Measurements from ENCODE around the gene RFTN1.

RFTN1 gene

DNA sequence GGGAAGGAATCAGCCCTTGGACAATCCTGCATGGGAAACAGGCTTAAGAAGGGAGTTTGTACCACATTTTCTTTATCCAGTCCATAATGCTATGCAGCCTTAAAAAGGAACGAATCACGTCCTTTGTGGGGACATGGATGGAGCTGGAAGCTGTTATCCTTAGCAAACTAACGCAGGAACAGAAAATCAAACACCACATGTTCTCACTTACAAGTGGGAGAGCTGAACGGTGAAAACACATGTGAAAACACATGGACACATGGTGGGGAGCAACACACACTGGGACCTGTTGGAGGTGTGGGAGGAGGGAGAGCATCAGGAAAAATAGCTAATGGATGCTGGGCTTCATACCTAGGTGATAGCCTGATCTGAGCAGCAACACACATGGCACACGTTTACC, 178.2 kb downstream of the RFTN1 start:
- no peak for DNase-seq (ENCODE audit: low read depth in 1 of 2, low spot score in 1 of 2)

DNA sequence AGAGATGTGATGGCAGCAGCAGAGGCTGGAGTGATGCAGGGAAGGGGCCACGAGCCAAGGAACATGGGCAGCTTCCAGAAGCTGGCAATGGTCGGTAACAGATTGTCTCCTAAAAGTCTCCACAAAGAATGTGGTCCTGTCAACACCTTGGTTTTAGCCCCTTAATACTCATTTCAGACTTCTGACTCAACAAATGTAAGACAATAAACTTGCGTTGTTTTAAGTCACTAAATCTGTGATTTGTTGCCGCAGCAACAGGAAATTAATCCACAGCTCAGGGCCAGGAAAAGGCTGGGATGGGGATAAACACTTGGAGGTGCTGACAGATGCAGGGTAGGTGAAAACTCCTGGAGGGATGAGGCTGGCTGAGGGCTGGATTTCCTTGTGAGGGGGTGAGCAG, 178.6 kb downstream of the RFTN1 start:
- DNase-seq (ENCODE audit: low read depth in 1 of 2, low spot score in 1 of 2): no peak

DNA sequence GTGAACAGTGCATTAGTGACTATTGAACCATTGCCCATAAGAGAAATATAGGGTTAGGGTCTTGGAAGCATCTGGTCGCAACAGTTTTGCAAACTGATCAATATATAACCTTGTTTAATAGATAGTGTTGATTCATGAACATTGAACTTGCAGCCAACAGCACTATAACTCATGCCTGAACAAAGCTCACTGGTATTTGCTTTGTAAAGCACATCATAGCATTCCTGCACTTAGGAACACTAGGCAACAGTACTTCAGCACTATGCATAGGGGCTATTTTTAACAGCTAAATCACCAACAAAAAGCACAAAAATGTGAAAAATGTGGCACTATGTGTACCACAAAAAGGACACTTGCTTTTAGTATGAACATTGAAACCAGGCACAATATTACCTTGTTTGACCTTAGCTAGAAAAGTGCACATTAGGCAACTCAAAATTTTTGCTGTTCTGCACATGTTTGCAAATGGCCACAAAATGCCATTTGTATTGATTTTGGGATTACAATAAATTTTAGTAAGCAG, 180.5 kb downstream of the RFTN1 start:
- DNase-seq (ENCODE audit: low read depth in 1 of 2, low spot score in 1 of 2): no peak

DNA sequence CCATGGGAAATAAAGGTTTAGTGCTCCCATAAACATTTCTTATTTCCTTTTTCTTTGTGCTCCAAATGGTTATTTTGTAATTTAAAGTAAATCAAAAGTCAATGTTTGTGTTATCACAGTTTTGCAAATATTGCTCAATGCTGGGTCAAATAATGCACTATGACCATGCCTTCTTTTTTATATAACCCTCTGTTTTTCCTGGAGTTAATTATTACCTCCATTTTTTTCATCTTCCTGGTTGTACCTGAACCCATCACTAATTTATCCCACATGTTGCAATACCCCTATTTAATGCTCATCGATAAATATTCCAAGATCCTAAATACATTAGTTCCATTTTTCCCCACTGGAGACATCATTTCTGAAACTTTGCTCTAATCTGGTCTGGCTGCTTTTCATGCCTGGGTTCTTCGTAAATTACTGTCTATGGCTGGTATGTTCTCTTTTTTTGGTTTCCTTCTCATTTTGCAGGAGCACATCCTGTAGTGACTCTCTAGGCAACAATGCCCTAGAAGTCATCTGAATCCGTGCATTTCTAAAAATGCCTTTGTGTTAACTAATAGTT, 182.1 kb downstream of the RFTN1 start:
- DNase-seq (ENCODE audit: low read depth in 1 of 2, low spot score in 1 of 2): no peak

DNA sequence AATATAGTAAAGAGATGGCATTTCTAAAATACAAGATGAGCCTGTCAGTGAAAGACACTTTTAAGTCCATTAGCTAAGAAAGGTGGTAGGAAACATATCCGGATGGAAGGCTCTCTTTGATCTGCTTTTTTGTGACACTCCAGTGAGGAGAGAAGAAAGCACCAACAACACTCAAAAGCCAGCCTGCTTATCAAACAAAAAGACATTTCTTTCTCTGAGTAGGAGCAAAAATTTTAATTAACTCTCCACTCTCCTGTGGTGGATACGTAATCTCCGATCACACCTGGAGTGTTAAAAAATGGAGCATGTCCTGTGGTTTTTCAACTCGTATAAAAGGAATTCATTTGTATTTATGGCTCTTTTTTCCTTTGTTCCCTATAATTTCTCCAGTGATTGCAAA, 183.1 kb downstream of the RFTN1 start:
- no peak for DNase-seq (ENCODE audit: low read depth in 1 of 2, low spot score in 1 of 2)

DNA sequence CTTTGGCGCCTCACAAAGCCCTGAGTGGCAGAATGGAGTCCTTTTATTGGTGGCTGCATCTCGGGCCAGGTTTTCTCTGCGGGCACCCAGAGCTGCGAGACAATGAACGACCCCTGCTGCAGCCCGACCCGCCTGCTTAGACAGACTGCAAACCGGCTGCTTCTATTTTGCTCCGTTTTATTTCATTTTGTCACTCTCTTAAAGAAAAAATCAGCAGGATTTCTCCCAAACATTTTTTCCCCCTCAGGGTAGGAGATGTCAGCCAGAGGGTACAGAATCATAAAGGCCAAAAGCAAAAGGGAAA, 183.7 kb downstream of the RFTN1 start:
- no peak for DNase-seq (ENCODE audit: low read depth in 1 of 2, low spot score in 1 of 2)

DNA sequence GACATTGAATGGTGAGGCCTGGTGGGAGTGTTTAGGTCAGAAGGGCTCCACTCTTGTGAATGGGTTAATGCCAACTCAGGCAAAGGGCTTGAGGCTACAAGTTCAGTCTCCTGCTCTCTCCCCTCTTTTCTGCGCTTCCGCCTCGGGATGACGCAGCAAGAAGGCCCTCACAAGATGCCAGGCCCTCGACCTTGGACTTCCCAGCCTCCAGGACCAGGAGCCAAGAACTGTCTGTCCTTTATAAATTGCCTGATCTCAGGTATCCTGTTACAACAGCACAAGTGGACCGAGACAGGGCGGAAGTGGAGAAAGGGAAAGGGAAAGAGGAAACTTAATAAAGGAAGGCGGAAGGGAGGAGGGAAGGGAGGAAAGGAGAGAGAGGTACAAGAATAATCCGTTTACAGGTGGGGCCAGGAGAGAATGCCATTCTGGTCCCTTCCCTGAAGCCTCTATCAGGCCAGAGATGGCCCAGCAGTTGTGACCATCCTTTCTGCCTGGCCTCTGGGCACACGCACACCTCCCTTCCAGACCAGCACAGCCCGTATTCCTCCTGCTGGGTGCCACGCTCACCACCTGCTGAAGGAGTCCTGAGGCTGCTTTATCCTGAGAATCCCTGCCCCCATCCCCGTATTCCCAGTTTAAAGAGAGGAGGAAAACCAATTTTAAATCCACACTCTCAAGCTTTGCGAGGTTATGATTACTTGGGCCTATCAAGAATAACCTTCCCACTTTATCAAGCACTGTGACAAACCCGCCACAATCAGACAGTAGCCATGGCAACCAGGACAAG, 184.3 kb downstream of the RFTN1 start:
- no peak for DNase-seq (ENCODE audit: low read depth in 1 of 2, low spot score in 1 of 2)

DNA sequence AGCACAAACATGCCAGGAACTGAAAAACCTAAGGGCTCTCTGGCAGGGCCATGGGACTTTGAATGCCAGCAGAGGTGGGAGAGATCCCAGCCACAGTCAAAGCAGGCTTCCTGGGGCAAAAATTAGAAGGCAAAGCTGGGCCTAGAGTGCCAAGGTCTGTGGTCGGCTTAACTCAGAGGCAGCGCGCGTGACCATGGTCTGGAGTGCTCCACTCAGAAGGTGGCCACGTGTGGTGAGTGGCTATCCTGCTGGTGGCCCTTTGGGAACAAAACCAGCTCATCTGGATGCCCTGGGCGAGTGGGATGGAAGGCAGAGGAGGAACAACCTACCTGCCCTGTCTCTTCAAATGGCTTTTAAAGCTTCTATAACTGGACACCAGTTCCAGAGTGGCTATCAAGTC, 185.4 kb downstream of the RFTN1 start:
- DNase-seq (ENCODE audit: low read depth in 1 of 2, low spot score in 1 of 2): no peak

DNA sequence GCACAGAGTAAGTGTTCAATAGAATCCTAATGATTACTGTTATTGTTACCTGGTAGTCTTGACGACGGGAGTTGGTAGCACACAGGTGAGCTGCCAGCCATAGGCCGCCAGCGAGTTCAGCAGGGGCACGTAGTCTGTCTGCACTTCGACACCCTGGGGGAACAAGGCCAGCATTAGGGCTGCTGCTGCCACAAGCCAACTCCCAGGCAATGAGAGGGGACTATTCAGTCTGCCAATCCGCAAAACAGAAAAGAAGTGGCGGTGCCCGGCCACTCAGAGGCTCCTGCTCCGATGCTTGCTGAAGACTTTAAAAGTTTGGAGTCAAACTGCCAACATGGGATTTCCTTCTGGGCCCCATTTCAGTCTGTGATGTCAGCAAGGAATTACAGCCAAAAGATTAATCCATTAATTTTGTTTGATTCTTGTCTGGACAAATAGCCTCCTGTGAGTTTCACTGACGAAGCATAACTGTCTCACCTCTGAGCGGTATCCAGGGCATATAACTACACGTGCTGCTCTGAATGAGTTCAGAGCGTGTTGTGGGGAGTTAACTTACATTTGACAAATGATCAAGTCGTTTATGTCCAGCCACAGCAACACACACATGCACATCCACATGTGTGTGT, 186.7 kb downstream of the RFTN1 start:
- DNase-seq (ENCODE audit: low read depth in 1 of 2, low spot score in 1 of 2): no peak

DNA sequence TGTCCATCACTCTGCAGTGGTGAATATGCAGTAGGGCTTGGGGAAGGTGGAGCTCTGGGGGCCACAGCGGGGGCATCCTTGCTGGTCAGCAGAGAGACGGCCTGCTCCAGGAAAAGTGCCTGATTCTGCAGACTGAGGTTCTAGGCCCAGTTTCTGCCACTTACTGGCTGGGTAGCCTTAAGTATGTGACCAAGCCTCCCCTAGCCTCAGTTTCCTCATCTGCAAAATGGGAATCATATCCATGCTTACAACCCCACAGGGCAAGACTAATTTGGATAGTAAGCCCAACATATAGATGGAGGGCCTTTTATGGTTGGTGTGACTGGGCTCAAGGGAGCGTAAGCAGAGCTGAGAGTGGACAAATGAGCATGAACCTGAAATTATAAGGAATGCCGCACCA, 187.6 kb downstream of the RFTN1 start:
- DNase-seq (ENCODE audit: low read depth in 1 of 2, low spot score in 1 of 2): no peak

DNA sequence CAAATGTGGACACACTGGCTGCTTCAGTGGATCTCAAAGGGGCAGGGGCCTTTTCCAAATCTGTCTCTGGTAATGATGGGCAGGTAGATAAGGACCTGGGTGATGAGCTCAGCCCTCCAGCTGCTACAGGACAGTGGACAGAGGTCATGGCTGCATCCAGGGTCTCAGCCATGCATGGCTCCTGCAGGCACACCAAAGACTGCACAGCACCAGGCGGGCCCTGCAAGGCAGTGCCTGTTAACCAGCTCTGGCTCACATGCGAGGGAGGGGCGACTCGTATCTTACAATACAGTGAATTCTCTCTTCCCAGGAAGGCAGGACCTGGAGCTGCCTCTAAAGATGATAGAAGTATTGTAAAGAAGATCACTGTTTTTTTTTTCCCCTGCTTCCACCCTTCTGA, 189.8 kb downstream of the RFTN1 start:
- no peak for DNase-seq (ENCODE audit: low read depth in 1 of 2, low spot score in 1 of 2)

DNA sequence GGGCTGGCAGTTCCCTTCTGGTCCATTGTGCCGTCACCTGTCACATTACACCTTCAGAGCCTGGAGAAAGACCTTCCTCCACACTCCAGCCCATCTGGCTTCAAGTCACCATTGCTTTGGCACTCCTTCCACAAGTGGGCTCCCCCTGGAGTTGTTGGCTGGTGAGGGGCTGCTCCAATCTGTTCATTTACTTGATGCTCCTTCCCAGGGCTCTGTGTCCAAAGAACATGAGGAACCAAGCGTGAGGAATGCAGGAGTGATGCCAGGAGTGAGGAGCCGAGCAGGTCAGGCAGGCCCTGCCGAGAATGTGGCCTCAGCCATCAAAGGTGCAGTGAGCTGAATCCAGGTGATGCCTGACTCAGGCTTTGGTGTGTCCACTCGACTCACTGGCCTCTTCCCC, 191.3 kb downstream of the RFTN1 start:
- no peak for DNase-seq (ENCODE audit: low read depth in 1 of 2, low spot score in 1 of 2)

DNA sequence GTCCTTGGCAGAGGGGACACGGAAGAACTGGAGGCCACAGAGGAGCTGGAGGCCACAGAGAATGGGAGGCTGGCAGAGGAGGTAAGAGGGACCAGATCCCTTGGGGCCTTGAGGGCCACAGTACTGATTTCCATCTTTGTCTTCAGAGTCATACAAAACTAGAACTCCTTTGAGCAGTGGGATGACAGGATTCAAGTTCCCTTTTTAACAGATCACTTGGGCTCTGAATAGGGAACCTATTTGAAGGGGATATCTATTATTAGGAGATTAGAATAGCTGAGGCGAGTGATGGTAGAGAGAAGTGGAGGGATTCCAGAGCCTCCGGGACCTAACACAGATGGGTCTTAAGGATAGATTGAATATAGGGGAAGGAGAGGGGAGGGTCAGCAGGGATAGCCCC, 192.8 kb downstream of the RFTN1 start:
- DNase-seq (ENCODE audit: low read depth in 1 of 2, low spot score in 1 of 2): no peak

DNA sequence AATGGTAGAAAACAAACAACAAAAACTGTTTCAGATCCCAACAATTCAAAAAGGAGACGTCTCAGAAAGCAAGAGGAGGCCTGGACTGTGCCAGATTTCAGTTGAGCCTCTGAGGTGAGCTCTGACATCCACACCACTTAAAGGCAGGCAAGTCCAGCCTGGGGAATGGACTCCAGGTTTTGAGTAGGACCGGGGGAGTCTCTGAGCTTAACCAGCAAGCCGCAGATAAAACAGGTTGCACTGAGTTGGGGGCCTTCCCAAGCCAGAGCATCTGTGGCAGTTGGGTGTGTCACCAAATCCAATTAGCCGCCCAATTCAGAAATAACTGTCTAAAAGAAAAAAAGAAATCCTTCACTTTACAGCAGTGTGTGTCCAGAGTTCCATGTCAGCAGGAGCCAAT, 193.8 kb downstream of the RFTN1 start:
- DNase-seq (ENCODE audit: low read depth in 1 of 2, low spot score in 1 of 2): no peak

DNA sequence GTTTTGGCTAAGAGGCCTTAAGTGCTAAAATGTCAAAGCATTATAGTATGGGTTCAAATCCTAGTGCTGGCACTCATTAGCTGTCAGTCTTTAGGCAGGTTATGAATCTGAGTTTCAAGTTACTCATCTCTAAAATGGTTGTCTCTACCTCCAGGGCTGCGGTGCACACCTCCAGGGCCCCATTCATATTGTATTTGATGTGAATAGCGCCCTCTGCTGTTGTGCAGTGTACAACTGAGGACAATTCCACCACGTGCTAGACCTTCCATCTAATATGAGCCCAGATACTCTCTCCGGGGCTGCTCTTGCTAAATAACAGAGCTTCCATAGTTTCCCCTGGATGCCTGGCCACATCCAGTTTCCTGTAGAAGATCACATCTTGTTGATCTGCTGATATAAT, 194.2 kb downstream of the RFTN1 start:
- peak; percentile 57 to 86 for DNase-seq (ENCODE audit: low read depth in 1 of 2, low spot score in 1 of 2)

DNA sequence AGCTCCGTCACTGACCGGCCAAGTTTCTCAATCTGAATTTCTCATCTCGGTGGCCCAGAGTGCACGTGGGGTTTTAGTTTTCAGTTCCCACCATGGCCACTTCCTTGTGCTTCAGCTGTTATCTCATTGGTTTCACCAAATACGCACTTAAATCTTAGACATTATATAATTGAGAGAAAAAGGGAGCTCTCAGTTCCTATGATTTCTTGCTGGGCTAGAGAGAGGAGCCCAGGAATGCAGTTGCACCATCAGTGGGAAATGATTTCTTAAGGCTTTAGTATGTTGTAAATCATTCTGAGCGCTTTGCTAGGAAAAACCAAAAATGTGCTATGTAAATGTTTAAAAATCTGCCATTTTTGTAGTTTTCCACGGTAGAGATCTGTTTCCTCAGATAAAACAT, 195.3 kb downstream of the RFTN1 start:
- DNase-seq (ENCODE audit: low read depth in 1 of 2, low spot score in 1 of 2): no peak

DNA sequence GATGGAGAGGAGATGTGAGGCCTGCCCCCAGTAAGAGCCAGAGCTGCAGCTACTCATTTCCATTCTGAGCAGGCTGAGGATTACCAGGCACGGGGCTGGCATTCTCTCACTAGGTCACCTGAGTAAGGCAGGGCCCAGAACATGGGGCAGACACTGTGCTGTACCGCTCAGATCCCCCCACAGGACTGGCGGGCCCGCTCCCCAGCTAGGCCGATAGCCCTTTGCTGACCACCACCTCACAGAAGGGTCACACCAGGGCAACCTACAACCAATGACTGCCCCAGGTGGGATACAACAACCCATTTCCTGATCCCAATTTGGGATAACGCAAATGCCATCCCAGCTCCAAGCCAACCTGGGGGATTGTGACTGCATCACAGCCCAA, 195.9 kb downstream of the RFTN1 start:
- no peak for DNase-seq (ENCODE audit: low read depth in 1 of 2, low spot score in 1 of 2)

DNA sequence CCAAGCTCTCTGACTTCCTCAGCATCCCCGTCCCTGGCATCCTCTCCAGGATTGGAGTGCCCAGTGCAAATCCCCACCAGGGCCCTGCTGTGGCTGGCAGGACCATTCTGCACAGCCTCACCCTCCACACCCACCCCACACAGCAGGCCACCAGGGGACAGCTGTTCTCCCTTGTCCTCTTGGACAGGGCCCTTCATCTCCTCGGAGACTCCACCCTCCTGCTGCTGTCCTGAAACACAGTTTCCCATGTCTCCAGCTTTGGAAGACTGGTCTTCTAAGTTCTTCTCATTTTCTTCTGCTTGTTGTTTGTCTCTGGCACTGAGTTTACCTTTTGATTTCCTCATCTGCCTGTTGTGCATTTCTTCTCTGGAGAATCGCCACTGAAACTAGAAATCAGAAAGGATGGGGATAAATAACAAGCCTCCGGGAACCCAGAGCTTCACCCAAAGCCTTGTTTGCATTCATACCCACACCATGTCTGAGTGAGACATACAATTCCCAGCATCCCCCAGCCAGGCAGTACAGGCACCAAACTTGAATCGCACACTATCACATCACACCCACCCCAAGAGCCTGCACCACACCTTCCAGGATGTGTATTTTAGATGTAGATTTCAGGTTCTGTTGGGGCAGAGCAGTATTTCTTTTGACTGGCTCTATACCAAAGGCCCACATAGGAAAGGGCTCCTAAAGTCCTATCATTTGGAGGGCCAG, 196.5 kb downstream of the RFTN1 start:
- DNase-seq (ENCODE audit: low read depth in 1 of 2, low spot score in 1 of 2): no peak

DNA sequence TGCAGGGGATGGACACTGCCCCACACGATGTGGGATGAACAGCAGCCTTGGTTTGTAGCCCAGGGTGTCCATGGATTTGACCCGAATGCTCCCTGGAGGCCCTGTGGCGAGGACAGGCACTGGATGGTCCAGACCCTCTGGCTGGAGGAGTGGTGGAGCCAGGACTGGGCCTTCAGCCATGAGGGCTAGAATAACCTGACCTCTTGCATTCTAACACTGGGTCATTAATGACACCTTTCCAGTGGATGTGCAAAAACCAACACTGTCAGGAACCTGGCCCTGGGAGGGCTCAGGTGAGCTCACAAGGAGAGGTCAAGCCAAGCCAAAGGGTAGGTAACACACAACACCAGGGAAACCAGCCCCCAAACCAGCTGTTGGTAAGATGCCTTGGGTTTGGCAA, 197.1 kb downstream of the RFTN1 start:
- DNase-seq (ENCODE audit: low read depth in 1 of 2, low spot score in 1 of 2): no peak

DNA sequence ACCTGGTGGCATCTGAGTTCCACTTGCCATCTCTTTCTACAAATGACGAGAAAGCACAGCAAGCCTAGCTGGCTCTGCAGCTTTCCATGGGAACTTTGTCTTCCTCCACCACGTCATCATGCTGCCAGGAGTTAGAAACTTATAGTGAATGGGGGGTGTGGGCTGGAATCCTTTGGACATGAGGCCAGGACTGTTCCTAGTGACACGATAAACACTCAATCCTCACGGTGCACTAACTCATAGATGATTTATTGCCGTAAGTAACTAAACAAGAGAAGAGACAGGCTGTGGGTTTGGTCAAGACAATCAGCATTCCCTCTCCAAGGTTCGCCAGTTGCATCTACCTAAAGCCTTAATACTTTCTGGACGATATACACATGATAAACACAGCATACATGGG, 197.9 kb downstream of the RFTN1 start:
- no peak for DNase-seq (ENCODE audit: low read depth in 1 of 2, low spot score in 1 of 2)

DNA sequence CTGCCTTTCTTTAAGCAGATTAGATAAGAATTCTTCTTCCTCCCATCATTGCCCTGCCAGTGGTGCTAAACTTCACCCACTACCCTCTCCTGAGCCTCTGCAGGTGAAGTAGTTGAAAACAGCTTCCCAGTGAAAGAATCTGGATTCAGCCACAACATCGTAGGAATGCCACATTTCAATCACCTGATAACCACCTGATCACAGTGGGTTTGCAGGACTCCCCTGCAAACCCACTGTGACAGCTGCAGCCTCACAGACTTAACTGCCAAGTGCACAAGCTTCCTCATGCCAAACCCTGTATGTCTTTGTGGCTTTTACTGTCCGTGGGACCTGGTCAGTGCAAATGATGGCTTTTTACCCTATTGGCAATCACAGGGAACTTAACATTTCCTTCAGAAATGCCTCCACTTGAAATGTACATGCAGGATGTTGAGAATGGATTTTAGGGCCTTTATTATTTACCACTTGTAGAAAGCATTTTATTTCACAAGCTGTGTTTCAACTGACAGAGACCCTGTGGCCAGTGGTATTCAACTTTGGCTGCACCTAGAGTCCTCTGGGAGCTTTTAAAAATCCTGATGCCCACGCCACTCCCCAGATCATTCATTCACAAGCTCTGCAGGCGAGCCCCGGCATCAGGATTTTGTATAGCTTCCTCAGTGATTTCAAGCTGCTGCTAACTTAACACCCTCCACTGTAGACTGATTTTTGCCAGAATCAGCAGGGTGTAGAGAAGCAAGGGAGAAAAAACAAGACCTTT, 199.4 kb downstream of the RFTN1 start:
- no peak for DNase-seq (ENCODE audit: low read depth in 1 of 2, low spot score in 1 of 2)

Data from activated CD4-positive, alpha-beta T cell treated with anti-CD3 and anti-CD28 coated beads, Interleukin-2, amount 50 U/mL, for 24 hours (primary cell).